ENCODE measurements around the gene DFFA.
"Not testable (repeated sequence)": the region's sequence is repeated elsewhere in the genome, so short reads cannot be mapped to it uniquely, and the experiment has no call there.

DFFA gene

GRCh38 chr1:10457462-10457861 is 14.9 kb downstream of the DFFA start:
- not testable (repeated sequence) for DNase-seq

GRCh38 chr1:10456661-10457060 is 15.7 kb downstream of the DFFA start:
- no peak for DNase-seq

- DNase-seq = no peak
Observed at GRCh38 chr1:10456048-10456447, 16.3 kb downstream of the DFFA start.

- DNase-seq = no peak
Observed at GRCh38 chr1:10451287-10451686, 21.0 kb downstream of the DFFA start.

- DNase-seq = no peak
Observed at GRCh38 chr1:10450836-10451235, 21.5 kb downstream of the DFFA start.

GRCh38 chr1:10450156-10450814 is 22.0 kb downstream of the DFFA start:
- DNase-seq = no peak

- DNase-seq = no peak
Observed at GRCh38 chr1:10449751-10450150, 22.6 kb downstream of the DFFA start, which contains the start of gene CORT. Gene CORT, plus strand, starts transcription at chr1:10450031. Its CDS starts 193 bp downstream, at chr1:10450224.

- DNase-seq = no peak
Observed at GRCh38 chr1:10446790-10447422, 25.4 kb downstream of the DFFA start.

- DNase-seq = no peak
Observed at GRCh38 chr1:10444795-10445397, 27.4 kb downstream of the DFFA start.

- DNase-seq = no peak
Observed at GRCh38 chr1:10444248-10444647, 28.1 kb downstream of the DFFA start.

- no peak for DNase-seq
Observed at GRCh38 chr1:10440794-10441193, 31.5 kb downstream of the DFFA start.

- DNase-seq = no peak
Observed at GRCh38 chr1:10440305-10440704, 32.0 kb downstream of the DFFA start.

GRCh38 chr1:10438677-10439163 is 33.6 kb downstream of the DFFA start:
- DNase-seq = no peak

GRCh38 chr1:10437052-10437451 is 35.3 kb downstream of the DFFA start:
- no peak for DNase-seq

GRCh38 chr1:10434590-10434989 is 37.7 kb downstream of the DFFA start:
- DNase-seq = no peak

GRCh38 chr1:10433790-10434189 is 38.5 kb downstream of the DFFA start:
- DNase-seq = no peak

- DNase-seq = no peak
Observed at GRCh38 chr1:10432910-10433700, 39.2 kb downstream of the DFFA start.

- DNase-seq = no peak
Observed at GRCh38 chr1:10431070-10431730, 41.1 kb downstream of the DFFA start.

GRCh38 chr1:10430216-10431069 is 41.9 kb downstream of the DFFA start, which contains the start of gene CENPS:
Gene CENPS, plus strand, starts transcription at chr1:10430433. Its CDS starts 85 bp downstream, at chr1:10430518.
- peak; percentile 82 for DNase-seq

GRCh38 chr1:10429868-10430215 is 42.5 kb downstream of the DFFA start:
- DNase-seq = no peak

- DNase-seq = no peak
Observed at GRCh38 chr1:10428984-10429383, 43.3 kb downstream of the DFFA start.

GRCh38 chr1:10426535-10426848 is 45.8 kb downstream of the DFFA start:
- DNase-seq = not testable (repeated sequence)

Measured in NCI-H226 (cell line).